SK-N-SH treated with all-trans-retinoic acid at 6 μM for 48 hours (cell line): Measurements from ENCODE around the gene COL21A1.

Experiments
- ATAC-seq: fragments of 200-7000 bp; cut with Tn5 transposase; 3 replicates; pipeline ENCODE4 v1.9.1; 2020; ENCODE audit warnings: mild to moderate bottlenecking, moderate library complexity
- ARNTL ChIP-seq: fragments of 450-650 bp; formaldehyde crosslinking; IDR thresholded peaks from 2 replicates; pipeline ENCODE4 v1.5.0; 2020; ENCODE audit warnings: low read depth, mild to moderate bottlenecking, moderate library complexity, borderline replicate concordance
- BACH2 ChIP-seq: fragments of 250-450 bp; sonication (Bioruptor Pico); IDR thresholded peaks from 2 replicates; pipeline ENCODE4 v1.9.0; 2021; ENCODE audit warnings: mild to moderate bottlenecking, borderline replicate concordance
- CSDC2 ChIP-seq: fragments of 250-450 bp; sonication (Bioruptor Pico); IDR thresholded peaks from 2 replicates; pipeline ENCODE4 v1.5.0; 2020; ENCODE audit warnings: mild to moderate bottlenecking, moderate library complexity
- GLIS3 ChIP-seq: fragments of 250-450 bp; sonication (Bioruptor Pico); IDR thresholded peaks from 2 replicates; pipeline ENCODE4 v1.5.0; 2020; ENCODE audit warnings: mild to moderate bottlenecking, moderate library complexity
- ISL1 ChIP-seq: fragments of 250-450 bp; sonication (Bioruptor Pico); IDR thresholded peaks from 2 replicates; pipeline ENCODE4 v2.1.2; 2022; ENCODE audit warnings: mild to moderate bottlenecking, moderate library complexity
- OSR1 ChIP-seq: fragments of 250-450 bp; sonication (Bioruptor Pico); IDR thresholded peaks from 2 replicates; pipeline ENCODE4 v1.8.0; 2022; ENCODE audit warnings: moderate library complexity, mild to moderate bottlenecking, inconsistent platforms
- PATZ1 ChIP-seq: fragments of 250-450 bp; sonication (Bioruptor Pico); IDR thresholded peaks from 2 replicates; pipeline ENCODE4 v1.8.0; 2020; ENCODE audit warnings: mild to moderate bottlenecking, moderate library complexity, borderline replicate concordance
- POU6F1 ChIP-seq: fragments of 250-450 bp; sonication (Bioruptor Pico); IDR thresholded peaks from 2 replicates; pipeline ENCODE4 v1.8.0; 2021; ENCODE audit warnings: low read depth, mild to moderate bottlenecking, moderate library complexity, borderline replicate concordance
- RARB ChIP-seq: fragments of 250-450 bp; sonication (Bioruptor Pico); IDR thresholded peaks from 2 replicates; pipeline ENCODE4 v1.8.0; 2021; ENCODE audit warnings: mild to moderate bottlenecking, moderate library complexity
- SNAI2 ChIP-seq: fragments of 250-450 bp; sonication (Bioruptor Pico); IDR thresholded peaks from 2 replicates; pipeline ENCODE4 v1.5.0; 2020; ENCODE audit warnings: mild to moderate bottlenecking, moderate library complexity
- TCF4 ChIP-seq: fragments of 250-450 bp; sonication (Bioruptor Pico); IDR thresholded peaks from 2 replicates; pipeline ENCODE4 v1.8.0; 2021; ENCODE audit warnings: mild to moderate bottlenecking, moderate library complexity, borderline replicate concordance
- TOX ChIP-seq: fragments of 250-450 bp; sonication (Bioruptor Pico); IDR thresholded peaks from 2 replicates; pipeline ENCODE4 v1.8.0; 2021; ENCODE audit warnings: mild to moderate bottlenecking, moderate library complexity, borderline replicate concordance
- TSHZ2 ChIP-seq: fragments of 250-450 bp; sonication (Bioruptor Pico); IDR thresholded peaks from 2 replicates; pipeline ENCODE4 v1.5.0; 2020; ENCODE audit warnings: mild to moderate bottlenecking, moderate library complexity
- ZC3H10 ChIP-seq: fragments of 250-450 bp; sonication (Bioruptor Pico); IDR thresholded peaks from 2 replicates; pipeline ENCODE4 v1.5.1; 2021; ENCODE audit warnings: mild to moderate bottlenecking, moderate library complexity
- ZFP3 ChIP-seq: fragments of 250-450 bp; sonication (Bioruptor Pico); IDR thresholded peaks from 2 replicates; pipeline ENCODE4 v1.5.0; 2020; ENCODE audit warnings: mild to moderate bottlenecking, moderate library complexity
- ZFP30 ChIP-seq: fragments of 450-650 bp; formaldehyde crosslinking; IDR thresholded peaks from 2 replicates; pipeline ENCODE4 v1.5.0; 2022; ENCODE audit warnings: mild to moderate bottlenecking, moderate library complexity
- ZNF565 ChIP-seq: fragments of 450-650 bp; formaldehyde crosslinking; conservative IDR thresholded peaks from 2 replicates; pipeline ENCODE4 v1.5.0; 2020; ENCODE audit warnings: low read depth, mild to moderate bottlenecking, moderate library complexity
- ZNF70 ChIP-seq: fragments of 450-650 bp; formaldehyde crosslinking; IDR thresholded peaks from 2 replicates; pipeline ENCODE4 v1.5.0; 2020; ENCODE audit warnings: mild to moderate bottlenecking, moderate library complexity
- ZNF8 ChIP-seq: fragments of 450-650 bp; formaldehyde crosslinking; IDR thresholded peaks from 2 replicates; pipeline ENCODE4 v1.5.0; 2020; ENCODE audit warnings: mild to moderate bottlenecking, moderate library complexity

Gene COL21A1

GRCh38 chr6:56024931-56025330 is 222.4 kb downstream of the COL21A1 start:
- no peak for TF ChIP-seq ZNF565 (CRISPR knock-in tag)
- no peak for ATAC-seq

- no peak for ATAC-seq
- TF ChIP-seq TSHZ2 (no peak), ZNF8 (CRISPR knock-in tag) (no peak), BACH2 (CRISPR knock-in tag) (no peak), OSR1 (CRISPR knock-in tag) (no peak), PATZ1 (CRISPR knock-in tag) (no peak), ZFP30 (CRISPR knock-in tag) (no peak)
Observed at GRCh38 chr6:56023829-56024228, 223.6 kb downstream of the COL21A1 start.

- ATAC-seq = no peak
- no peak for TF ChIP-seq BACH2 (CRISPR knock-in tag)
- TF ChIP-seq ZNF8 (CRISPR knock-in tag) = no peak
- no peak for TF ChIP-seq TCF4
- no peak for TF ChIP-seq TOX (CRISPR knock-in tag)
- TF ChIP-seq PATZ1 (CRISPR knock-in tag) = no peak
- no peak for TF ChIP-seq ARNTL (CRISPR knock-in tag)
- TF ChIP-seq GLIS3 (CRISPR knock-in tag) = no peak
- no peak for TF ChIP-seq OSR1 (CRISPR knock-in tag)
- TF ChIP-seq ISL1 (CRISPR knock-in tag) = no peak
Observed at GRCh38 chr6:56022678-56023077, 224.7 kb downstream of the COL21A1 start.

- TF ChIP-seq ZNF70 (CRISPR knock-in tag) (no peak), RARB (CRISPR knock-in tag) (no peak), ARNTL (CRISPR knock-in tag) (no peak), GLIS3 (CRISPR knock-in tag) (no peak), POU6F1 (CRISPR knock-in tag) (no peak), ZC3H10 (CRISPR knock-in tag) (no peak), TOX (CRISPR knock-in tag) (no peak), BACH2 (CRISPR knock-in tag) (no peak), SNAI2 (CRISPR knock-in tag) (no peak), ISL1 (CRISPR knock-in tag) (no peak), ZFP3 (CRISPR knock-in tag) (no peak), CSDC2 (CRISPR knock-in tag) (no peak), PATZ1 (CRISPR knock-in tag) (no peak), TCF4 (no peak), ZFP30 (CRISPR knock-in tag) (no peak)
Observed at GRCh38 chr6:56021943-56022342, 225.4 kb downstream of the COL21A1 start.

More at GRCh38 chr6:56021943-56022342, 225.4 kb downstream of the COL21A1 start:
- no peak for ATAC-seq
